ENCODE measurements around the gene PCNT.
"Not testable (repeated sequence)": the region's sequence is repeated elsewhere in the genome, so short reads cannot be mapped to it uniquely, and the experiment has no call there.

PCNT gene

DNA sequence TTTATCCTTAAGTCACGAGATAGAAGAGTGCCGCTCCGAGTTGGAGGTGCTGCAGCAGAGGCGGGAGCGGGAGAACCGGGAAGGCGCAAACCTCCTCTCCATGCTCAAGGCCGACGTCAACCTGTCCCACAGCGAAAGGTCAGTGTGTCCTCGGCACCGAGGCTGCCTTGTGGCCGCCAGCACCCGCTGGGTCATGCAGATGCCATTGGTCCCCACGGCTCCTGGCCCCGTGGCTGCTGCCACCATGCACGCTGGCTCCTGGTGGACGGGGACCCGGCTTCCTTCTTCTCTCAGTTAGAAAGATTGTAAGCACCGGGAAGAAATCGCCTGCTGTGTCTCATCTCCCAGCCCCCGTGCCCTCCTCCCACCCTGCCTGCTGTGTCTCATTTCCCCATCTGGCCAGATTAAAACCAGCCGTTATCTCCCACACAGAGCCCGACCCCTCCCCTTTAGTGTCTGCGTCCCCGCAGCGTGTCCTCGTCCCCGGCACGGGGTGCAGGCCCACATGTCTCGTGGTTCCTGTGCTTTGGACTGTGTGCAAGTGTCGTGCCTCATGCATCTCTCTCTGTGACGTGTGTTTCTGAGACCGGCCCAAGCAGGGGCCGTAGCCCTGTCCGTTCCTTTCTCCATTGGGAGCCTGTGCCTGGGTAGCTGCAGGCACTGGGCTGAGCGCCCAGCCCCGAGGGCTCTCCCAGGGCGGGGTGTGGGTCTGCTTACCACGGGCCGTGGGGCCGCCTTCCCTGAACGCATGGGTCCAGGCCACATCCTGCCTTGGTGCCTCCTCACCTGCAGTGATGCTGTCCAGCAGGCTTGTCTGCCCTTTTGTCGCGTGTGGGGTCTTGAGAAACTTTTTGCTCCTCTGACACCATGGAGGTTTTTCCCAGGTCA, 62.1 kb downstream of the PCNT start:
- no peak for DNase-seq

DNA sequence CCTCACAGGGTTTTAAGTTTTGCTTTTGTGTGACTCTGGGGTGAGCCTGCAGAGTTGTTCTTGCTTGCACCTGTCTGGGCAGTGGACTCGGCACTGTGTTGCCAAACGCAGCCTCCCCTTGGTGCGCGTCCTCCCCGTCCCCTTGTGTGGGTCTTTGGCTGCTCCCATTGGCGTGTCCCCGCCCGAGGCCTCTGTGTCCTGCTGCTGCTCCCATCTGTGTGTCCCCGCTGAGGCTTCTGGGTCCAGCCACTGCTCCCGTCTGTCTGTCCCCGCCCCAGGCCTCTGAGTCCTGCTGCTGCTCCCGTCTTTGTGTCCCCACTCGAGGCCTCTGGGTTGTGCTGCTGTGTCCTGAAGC, 62.8 kb downstream of the PCNT start:
- DNase-seq, result no peak

DNA sequence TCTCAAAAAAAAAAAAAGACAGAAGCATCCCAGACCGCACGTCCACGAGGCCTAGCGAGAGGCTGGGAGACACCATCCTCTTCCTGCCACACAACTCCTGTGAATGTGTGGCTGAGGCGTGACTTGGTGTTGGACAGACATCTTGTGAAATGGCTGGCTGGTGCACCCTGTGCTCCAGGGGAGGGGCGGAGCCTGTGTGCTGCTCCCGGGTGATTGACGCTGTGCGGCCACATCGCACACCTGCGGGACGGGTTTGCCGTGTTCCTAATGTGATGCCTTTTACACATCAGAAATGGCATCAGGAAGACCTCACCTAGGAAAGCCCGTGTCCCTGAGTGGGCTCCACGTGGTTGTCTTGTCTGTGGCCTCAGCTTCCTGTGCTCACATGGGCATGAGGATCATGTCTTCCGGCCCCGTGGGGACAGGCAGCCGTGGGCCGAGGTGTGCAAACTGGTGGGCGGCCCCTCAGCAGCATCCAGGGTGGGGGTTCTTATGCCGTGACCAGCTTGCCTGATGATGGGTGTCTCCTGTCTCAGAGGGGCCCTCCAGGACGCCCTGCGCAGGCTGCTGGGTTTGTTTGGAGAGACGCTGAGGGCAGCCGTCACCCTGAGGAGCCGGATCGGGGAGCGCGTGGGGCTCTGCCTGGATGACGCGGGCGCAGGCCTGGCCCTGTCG, 64.4 kb downstream of the PCNT start:
- DNase-seq, result no peak

DNA sequence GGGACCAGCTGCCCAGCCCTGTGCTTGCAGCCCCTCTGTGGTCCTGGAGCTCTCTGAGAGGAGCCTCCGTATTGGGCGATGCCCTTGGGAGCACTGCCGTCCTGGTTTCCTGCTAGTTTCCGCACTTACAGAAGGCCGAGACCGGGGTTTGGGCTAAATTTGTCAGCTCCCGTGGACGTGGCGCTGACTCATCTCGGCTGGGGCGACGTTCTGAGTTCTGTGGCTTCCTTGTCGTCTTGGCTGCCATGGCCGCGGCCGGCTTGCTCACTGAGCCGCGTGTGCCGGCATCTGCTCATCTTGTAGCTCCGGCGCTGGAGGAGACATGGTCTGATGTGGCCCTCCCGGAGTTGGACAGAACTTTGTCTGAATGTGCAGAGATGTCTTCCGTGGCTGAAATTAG, 64.9 kb downstream of the PCNT start:
- no peak for DNase-seq

DNA sequence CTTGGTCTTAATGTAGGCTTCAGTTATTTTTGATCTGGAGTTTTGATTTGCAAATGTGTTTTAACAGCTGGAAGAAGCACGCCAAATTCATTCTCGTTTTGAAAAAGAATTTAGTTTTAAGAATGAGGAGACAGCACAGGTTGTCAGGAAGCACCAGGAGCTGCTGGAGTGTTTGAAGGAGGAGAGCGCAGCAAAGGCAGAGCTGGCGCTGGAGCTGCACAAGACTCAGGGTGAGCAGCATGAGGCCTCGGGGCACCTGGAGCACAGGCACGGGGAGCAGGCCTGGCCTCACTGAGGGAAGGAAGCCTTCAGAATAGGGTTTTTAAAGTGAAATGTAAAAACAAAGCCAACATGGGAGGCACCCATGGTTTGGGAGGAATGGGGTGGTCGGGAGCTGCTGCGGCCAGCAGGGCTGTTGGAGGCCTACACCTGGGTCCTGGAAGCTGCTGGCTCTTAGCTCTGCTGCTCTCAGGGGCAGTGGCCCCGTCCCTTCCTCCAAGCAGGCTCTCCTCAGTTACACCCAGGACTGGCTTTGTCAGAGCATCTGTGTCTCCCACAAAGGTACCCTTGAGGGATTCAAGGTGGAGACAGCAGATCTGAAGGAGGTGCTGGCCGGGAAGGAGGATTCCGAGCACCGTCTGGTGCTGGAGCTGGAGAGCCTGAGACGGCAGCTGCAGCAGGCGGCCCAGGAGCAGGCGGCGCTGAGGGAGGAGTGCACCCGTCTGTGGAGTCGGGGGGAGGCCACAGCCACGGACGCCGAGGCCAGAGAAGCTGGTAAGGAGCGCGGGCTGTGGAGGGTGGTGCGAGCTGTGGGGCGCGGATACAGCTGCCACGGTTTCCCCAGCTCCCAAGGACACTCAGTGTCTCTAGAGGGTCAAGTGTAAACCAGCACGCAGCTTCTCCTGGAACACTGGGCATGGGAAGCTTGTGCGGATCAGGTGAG, 66.9 kb downstream of the PCNT start:
- DNase-seq, result no peak

DNA sequence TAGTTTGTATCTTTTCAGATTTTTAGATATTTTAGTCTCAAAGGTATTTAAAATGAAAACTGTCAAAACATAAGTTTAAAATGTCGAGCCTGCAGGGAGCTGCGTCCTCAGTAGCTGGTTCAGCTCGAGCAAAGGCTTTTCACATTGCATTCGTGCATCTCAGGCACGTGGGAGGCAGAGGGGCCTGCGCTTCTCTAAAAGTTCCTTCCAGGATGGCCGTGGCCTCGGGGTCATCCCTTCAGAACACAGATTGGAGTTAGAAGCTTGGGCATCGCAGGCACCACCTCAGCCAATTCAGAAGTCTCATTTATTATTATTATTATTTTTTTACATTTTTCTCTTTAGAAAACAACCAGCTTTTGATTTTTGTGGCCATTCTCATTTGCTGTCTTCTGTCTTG, 67.8 kb downstream of the PCNT start:
- no peak for DNase-seq

DNA sequence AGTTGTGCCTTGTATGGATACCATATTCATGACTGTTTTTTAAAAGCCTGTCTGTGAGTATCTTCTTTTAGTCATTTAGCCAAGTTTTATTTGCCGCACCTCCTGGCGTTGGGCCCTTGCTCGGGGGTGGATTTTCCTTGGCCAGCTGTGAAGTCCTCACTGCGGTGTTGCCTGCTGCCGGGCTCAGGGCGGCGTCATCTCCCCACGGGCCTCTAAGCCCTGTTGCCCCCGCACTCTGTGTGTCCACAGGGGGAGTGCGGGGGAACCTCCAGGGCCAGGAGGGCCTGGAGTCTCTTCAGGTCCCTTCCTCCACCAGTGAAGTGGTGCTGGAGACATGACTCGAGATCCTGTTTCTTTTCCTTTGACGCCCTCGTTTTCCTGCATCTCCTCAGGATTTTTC, 69.0 kb downstream of the PCNT start:
- DNase-seq, result no peak

DNA sequence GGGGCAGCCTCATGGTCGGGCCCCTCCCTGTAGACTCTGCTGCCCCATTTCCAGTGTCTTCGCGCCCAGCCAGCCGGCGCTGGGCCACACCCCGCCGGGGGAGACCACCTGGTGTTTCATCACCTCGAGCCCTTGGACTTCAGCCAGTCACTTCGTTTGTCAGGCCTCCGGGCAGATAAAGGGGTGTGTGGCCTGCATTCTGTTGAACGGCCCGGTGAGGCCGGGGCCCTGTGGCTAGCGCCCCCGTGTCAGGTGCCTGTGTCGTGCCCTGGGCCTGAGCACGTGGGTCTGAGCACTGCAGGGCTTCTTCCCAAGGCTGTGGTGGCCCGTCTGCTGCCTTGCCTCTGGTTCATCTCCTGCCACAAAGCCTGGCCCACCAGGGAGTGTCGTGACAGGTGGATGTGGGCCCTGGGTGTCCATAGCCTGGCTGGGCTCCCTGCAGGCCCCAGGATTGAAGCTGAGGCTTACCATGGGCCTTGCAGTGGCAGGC, 69.5 kb downstream of the PCNT start:
- no peak for DNase-seq

DNA sequence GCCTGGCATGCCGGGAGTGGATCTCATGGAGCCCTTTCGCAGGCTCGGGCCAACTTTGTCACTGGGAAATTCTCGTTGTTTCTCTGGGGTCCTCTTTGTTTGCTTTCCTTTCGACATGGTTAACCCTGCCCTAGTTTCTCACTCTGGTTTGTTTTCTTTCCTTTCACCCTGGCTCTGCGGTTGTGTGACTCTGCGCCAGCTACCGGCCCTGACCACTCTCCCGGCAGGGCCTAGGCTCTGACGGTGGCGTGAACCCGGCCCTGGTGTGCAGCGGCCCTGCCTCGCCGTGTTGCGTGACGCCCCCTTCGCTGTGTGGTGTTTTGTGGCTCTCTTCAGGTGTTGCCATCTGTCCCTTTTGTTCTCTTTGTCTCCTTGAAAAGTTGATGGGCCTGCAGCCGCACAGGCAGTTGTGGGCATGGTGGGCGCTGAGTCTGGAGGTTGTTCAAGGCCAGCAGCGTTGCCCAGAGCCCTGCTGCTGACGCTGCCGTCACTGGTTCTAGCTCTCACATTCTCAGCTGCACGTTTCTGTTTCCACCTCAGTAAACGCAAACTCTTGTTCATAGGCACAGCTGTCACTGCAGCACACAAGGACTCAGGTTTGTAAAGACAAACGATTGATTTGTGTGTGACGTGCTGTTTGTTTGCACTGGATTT, 70.1 kb downstream of the PCNT start:
- DNase-seq, result no peak

DNA sequence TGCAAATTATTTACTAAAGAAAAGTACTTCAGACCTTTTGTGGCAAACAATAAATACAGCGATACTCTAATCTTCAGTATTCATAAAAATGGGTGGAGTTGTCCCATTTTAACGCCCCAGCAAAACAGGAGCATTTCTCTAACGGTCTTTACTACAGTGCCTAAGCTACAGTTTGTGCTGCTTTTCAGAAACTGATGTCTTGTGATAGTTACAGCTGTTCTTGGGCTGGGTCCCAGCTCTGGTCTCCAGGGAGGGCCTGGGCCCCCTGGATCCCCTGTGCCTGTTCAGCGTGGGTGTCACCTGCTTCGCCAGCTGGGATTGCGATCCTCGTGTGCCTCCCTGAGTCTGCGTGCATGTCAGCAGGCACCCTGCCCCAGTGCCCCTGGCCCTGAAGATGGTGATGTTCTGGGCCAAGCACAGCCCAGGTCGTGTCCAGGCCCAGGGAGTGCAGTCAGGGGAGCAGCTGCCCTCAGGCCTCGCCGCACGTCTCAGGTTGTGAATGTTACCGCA, 70.7 kb downstream of the PCNT start:
- no peak for DNase-seq

DNA sequence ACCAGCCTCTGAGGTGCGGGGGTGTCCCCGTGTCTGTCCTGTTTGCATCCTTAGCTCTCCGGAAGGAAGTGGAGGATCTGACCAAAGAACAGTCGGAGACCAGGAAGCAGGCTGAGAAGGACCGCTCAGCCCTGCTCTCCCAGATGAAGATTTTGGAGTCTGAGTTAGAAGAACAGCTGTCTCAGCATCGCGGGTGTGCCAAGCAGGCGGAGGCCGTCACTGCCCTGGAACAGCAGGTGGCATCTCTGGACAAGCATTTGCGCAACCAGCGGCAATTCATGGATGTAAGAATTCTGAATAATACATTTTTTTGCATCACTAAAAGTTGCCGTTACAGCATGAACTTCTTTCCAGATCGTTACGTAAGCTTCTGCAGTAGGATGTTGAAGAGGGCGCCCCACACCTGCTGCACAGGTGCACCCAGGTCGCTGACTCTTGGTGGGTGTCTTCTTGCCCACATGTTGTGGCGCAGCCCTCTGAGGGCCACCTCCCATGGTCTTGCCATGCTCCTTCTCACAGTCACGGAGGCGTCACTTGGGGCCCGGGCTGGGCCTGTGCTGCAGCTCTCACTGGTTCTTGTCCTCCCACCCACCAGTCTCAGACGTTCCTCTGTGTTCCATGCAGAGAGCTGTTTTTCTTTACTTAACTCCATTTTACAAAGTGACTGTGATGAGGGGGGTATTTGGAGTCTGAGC, 73.4 kb downstream of the PCNT start:
- DNase-seq, result no peak

DNA sequence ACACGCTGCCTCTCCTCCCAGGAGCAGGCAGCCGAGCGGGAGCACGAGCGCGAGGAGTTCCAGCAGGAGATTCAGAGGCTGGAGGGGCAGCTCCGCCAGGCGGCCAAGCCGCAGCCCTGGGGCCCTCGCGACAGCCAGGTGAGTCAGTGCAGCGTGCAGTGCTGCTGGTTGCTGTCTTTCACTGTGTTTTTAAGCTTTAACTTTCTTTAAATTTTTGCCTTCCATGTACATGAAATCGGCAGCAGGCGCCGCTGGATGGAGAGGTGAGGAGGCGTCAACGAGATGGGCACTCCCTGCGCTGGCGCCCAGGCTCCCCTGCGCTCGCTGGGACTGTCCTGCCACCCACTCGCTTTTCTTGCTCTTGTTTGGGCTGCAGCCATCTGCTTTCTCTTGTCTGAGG, 74.0 kb downstream of the PCNT start:
- no peak for DNase-seq

DNA sequence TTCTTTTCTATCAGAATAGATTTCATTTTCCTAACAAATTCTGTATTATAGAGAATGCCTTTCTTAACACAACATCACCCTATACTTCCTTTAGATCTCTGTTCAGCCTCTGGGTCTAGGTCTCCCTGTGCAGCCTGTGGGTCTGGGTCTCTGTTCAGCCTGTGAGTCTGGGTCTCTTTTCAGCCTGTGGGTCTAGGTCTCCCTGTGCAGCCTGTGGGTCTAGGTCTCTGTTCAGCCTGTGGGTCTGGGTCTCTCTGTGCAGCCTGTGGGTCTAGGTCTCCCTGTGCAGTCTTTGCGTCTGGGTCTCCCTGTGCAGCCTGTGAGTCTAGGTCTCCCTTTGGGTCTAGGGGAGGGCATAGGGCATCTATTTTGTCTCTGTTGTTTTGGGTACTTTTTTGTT, 75.2 kb downstream of the PCNT start:
- no peak for DNase-seq

DNA sequence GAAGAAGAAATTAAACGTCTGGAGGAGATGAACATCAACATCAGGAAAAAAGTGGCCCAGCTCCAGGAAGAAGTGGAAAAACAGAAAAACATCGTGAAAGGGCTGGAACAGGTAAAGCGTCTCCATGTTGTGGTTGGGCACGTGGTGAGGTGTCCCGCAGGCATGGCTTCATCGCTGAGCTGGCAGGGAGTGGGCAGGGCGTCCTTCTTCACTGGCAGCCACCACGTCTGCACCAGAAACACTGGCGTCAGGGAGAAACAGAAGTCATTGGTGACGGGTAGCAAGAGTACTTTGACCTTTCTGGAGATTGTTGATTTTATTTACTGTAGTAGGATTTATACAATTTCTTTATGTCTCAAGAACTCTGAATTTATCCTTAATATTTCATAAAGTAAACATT, 75.7 kb downstream of the PCNT start:
- DNase-seq, result no peak

DNA sequence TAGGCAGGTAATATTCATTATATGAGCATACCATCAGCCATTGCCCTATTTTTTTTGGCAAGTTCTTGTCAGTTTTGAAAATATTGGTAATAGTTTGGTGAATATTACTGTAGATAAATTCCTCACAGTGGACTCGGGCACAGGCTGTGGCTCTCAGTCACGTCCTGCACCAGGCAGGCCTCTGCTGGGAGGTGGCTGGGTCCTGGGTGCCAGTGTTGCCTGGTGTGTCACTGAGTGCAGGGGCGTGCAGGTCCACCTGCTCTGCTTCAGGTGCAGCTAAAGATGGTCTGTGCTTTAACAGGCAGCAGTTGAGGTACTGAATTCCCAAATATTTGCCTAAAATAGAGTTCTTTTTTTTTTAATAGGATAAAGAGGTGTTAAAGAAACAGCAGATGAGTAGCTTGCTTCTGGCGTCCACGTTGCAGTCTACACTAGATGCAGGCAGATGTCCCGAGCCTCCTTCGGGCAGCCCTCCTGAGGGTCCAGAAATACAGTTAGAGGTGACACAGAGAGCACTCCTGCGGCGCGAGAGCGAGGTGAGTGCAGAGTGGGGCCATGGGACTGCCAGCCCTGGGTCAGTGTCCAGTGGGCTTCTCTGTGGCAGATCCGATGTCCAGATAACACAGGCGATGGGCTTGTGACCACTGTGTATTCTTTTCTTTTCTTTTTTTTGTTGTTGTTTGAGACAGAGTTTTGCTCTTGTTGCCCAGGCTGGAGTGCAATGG, 77.4 kb downstream of the PCNT start:
- no peak for DNase-seq

DNA sequence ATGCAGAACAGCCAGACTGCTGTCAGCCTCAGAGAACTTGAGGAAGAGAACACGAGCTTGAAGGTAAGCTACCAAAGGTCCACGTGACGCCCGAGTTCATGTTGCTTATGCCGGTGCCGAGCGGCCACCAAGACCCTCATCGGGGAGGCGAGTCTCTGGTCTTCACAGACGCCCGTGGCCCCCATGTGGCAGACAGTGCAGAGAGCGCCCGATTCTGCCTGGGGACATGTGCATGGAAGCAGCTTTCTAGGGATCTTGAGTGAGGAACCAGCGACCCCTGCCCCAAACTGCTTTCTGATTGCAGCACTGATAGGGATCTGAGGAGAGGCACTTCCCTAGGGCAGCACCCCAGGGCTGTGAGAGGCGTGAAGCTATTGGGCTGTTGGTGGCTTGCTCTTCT, 78.5 kb downstream of the PCNT start:
- no peak for DNase-seq

DNA sequence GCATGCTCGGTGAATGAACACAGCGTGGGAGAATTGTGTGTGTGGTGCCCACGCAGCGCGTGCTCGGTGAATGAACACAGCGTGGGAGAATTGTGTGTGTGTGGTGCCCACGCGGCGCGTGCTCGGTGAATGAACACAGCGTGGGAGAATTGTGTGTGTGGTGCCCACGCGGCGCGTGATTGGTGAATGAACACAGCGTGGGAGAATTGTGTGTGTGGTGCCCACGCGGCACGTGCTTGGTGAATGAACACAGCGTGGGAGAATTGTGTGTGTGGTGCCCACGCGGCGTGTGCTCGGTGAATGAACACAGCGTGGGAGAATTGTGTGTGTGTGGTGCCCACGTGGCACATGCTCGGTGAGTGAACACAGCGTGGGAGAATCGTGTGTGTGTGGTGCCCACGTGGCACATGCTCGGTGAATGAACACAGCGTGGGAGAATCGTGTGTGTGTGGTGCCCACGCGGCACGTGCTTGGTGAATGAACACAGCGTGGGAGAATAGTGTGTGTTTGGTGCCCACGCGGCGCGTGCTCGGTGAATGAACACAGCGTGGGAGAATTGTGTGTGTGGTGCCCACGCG, 79.4 kb downstream of the PCNT start:
- DNase-seq, result not testable (repeated sequence)

DNA sequence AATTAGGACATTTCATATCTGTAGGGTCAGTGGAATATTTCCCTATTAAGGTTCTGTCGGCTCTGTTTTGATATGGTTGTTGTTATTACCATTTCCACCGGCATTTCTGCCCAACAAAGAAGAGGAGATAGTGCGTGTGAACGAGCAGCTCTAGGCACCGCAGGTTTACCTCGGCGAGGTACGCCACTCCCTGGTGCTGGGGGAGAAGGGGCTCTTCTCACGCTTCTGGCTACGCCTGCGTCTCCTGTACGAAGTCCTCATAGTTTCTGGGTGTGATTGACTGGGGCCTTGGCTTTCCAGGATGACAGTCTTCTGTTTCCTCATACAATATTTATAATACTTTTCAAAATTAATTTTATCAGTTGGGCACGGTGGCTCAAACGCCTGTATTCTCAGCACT, 80.3 kb downstream of the PCNT start:
- no peak for DNase-seq

DNA sequence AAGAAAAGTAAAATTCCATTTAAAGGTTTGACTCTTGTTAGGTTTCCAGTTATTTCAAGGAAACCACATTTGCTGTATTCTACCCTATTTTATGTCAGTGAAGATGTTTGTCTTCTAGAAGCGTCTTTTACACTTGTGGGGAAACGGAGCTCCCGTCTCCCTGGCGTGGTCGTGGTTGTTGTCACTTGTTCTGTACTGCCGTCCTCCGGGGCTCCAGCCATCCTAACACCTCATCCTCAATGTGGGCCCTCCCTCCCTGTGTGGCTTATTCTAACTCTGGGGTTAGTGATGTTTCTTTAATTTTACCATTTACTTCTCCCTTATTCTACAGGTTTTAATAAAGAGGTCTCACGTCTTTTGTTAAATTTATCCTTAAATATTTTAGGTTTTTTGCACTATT, 82.0 kb downstream of the PCNT start:
- DNase-seq, result no peak

DNA sequence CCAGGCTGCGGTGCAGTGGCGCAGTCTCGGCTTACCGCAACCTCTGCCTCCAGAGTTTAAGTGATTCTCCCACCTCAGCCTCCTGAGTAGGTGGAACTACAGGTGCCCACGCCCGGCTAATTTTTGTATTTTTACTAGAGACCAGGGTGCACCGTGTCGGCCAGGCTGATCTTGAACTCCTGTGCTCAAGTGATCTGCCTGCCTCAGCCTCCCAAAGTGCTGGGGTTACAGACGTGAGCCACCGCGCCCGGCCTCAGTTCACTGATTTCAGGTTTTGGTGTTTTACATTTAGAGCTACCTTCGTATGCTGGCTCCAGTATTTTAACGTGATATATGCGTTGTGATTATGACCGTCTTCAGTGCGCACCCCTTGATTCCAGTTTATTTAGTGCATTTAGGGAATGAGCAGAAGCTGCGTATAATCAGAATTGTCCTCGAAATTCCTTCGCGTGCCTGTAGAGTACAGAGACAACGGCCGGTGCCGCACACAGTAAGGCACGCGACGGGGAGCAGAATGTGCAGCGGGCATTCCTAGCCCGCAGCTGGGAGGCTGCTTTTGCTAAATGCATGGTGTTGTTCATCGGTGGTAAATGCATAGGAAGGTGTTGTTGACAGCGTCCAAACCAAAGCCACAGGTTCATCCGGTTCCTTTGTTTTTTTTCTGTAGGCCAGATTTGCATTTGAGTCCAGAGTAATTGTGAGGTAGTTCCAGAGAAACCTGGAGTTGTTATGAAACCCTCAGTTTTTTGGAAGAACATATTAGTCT, 85.9 kb downstream of the PCNT start:
- no peak for DNase-seq
